Fibroblast of pulmonary artery (primary cell): Measurements from ENCODE around the gene OSCAR.

Experiments
- DNase-seq: peaks from one replicate; pipeline ENCODE4 v3.0.0-alpha.2; 2010; ENCODE audit warnings: low read depth
- H3K4me3 ChIP-seq: replicated peaks from 2 replicates; pipeline ENCODE4 v1.5.1; 2011; ENCODE audit warnings: low read depth, mild to moderate bottlenecking, control low read depth, low read length, moderate library complexity
- TF ChIP-seq, protein P1 (sequence below): IDR thresholded peaks from 2 replicates; pipeline ENCODE4 v1.5.1; 2011; ENCODE audit warnings: mild to moderate bottlenecking, control low read depth, low read length, inconsistent platforms; ENCODE audit errors: missing control alignments

OSCAR gene

GRCh38 chr19:54141356-54141755 lies 40.8 kb upstream of the OSCAR start:
- TF ChIP-seq, protein P1, sequence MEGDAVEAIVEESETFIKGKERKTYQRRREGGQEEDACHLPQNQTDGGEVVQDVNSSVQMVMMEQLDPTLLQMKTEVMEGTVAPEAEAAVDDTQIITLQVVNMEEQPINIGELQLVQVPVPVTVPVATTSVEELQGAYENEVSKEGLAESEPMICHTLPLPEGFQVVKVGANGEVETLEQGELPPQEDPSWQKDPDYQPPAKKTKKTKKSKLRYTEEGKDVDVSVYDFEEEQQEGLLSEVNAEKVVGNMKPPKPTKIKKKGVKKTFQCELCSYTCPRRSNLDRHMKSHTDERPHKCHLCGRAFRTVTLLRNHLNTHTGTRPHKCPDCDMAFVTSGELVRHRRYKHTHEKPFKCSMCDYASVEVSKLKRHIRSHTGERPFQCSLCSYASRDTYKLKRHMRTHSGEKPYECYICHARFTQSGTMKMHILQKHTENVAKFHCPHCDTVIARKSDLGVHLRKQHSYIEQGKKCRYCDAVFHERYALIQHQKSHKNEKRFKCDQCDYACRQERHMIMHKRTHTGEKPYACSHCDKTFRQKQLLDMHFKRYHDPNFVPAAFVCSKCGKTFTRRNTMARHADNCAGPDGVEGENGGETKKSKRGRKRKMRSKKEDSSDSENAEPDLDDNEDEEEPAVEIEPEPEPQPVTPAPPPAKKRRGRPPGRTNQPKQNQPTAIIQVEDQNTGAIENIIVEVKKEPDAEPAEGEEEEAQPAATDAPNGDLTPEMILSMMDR, result no peak
- no peak for DNase-seq
- H3K4me3 ChIP-seq, result no peak overlapping the region

DNA sequence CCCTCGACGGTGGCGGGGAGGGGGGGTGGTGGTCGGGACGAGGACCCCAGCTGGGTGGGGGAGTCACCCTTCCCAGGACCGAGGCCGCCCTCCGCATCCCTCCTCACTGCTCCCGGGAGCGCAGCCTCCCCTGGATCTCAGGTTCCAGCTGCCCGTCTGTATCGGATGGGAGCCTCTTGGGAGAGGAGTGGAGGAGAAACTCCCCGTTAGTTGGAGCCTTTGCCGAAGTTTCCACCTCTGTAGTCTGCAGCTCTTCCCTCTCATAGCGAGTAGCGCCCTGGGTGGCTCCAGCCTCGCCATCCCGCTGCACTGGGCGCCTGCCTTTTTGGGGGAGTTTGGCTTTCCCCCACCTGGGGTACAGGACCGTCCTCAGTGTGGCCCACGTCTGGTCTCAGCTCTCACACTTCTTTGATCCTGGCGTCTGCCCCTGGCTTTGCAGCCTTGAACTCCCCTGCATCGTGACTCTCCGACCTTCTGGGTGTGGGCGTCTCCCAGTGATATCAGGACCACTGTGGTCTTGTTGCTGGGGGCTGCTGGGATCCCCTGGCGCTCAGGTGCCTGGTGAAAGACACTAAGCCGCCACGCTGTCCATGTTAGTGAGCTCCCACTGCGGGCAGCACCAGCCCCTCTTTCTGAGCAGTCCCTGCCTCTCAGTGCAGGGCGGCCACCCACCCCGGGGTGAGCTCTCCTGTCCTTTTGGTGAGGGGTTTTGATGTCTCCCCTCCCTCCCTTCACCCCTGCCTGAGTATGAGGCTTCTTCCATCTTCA lies 38.1 kb upstream of the OSCAR start:
- TF ChIP-seq, protein P1, result no peak
- peak overlapping the region; percentile 84 for H3K4me3 ChIP-seq
- DNase-seq, result no peak

DNA sequence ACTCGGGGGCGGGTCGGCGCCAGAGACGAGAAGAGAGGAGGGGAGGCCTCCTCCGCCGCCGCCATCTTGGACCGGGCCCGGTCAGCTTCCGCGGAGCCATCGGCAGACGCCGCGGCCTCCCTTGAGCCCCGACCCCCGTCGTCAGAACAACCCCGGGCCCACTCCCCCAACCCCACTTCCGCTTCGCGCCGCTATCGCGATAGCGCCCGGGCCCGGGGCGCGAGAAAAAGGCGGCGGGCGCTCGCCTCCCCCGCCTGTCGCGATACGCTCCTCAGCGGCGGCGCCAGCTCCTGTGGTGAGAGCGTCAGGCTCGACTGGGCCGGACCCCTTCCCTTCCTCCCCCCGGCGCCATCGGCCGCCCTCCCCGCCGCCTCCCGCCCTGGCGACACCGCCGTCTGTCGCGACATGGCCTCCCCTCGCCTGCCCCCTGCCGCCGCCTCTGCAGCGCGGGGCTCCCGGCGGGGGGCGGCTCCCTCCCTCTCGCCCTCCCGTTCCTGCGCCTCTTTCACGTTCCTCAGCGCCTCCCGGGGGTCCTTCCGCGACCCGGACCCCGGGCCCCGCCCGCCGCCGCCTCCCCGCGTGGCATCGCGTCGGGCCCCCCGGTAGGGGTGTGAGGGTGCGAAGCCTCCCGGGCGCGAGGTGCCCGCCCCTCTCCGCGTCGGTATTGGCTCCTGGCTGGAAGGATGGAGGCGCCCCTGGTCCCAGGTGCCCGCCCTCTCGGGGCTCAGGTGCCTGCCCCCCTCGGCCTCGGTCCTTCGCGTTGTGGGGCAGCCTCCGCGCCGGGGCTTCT lies 37.3 kb upstream of the OSCAR start, which contains the start of gene CNOT3:
CNOT3 (plus strand) TSS at position 64 of the 790 bp plus-strand sequence. CDS start 5,217 bp downstream, outside the sequence.
- TF ChIP-seq, protein P1, result no peak
- DNase-seq, result no peak
- H3K4me3 ChIP-seq, result peak within 1 kb of the TSS; percentile 84

DNA sequence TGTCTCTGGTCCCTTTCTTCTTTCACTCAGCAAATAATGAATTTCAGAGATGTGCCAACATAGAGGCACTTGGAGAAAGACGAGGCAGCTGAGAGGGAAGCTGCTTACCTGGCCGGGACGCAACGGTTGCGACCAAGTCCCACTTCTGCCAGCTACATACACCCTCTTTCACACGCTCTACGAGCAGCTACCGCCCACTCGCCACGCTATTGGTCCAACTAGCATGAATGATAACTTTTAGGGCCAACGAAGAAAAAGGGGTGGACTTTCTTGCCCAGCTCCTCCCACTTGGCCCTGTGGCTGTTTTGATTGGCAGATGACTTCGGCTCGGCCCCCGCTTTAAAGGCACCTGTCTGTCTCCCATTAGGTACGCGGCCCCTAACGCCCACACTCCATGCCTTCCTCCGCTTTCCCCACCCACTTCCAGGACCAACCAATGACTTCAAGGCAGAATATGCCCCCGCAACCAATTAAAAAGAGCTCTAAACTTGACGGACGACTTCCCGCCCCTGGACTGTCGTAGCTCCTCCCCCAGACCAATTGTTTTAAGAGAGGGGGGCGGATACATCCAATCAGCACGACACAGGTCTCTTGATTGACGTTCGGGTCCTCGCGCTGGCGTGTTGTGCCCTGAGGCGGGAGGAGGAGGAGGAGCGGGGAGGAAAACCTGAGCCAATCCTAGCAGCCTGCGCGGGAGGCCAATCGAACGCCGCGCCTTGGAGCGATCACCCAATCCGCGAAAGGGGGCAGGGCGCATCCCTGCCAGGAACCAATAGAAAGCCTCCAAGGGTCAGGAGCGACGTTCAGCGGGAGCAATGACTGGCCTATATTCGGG lies 36.5 kb upstream of the OSCAR start:
- TF ChIP-seq, protein P1, result no peak
- peak; percentile 100 for DNase-seq
- peak overlapping the region; percentile 84 for H3K4me3 ChIP-seq

- DNase-seq, result peak; percentile 27
- TF ChIP-seq, protein P1, result no peak
- H3K4me3 ChIP-seq, result peak overlapping the region; percentile 64
These were observed 35.7 kb upstream of the OSCAR start for GRCh38 chr19:54136086-54136863.
